ENCODE measurements around the gene ATP1A4.

DNA sequence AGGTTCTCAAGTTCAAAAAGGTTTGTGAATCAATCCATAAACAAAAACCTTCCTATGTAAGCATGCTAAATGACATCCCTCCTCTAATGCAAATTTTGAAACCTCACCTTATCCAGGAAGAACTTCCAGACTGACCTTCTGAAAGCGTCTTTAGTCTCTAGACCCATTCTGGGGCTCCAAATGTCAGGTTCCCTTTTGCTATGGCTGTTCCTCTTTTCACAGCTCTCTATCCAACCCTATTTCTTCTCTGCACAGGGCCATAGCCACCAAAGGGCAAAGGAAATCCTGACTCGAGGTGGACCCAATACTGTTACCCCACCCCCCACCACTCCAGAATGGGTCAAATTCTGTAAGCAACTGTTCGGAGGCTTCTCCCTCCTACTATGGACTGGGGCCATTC, 3.4 kb downstream of the ATP1A4 start:
- TF ChIP-seq POLR2A (IDR thresholded peaks at IDR 0.05) = no peak
- TF ChIP-seq, protein P1, sequence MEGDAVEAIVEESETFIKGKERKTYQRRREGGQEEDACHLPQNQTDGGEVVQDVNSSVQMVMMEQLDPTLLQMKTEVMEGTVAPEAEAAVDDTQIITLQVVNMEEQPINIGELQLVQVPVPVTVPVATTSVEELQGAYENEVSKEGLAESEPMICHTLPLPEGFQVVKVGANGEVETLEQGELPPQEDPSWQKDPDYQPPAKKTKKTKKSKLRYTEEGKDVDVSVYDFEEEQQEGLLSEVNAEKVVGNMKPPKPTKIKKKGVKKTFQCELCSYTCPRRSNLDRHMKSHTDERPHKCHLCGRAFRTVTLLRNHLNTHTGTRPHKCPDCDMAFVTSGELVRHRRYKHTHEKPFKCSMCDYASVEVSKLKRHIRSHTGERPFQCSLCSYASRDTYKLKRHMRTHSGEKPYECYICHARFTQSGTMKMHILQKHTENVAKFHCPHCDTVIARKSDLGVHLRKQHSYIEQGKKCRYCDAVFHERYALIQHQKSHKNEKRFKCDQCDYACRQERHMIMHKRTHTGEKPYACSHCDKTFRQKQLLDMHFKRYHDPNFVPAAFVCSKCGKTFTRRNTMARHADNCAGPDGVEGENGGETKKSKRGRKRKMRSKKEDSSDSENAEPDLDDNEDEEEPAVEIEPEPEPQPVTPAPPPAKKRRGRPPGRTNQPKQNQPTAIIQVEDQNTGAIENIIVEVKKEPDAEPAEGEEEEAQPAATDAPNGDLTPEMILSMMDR (IDR thresholded peaks at IDR 0.05) = no peak

Data from gastroesophageal sphincter (tissue), 3 donors.